ENCODE measurements around the gene MRPS22. TPM values are rescaled to one million over a fixed set of nuclear protein-coding genes. Genes with fewer than 3 reads are reported as not detected.
"Not testable (repeated sequence)": the region's sequence is repeated elsewhere in the genome, so short reads cannot be mapped to it uniquely, and the experiment has no call there.

Gene MRPS22
- total RNA-seq, 2 donors from 2014 or later: 63.3 to 67.9 TPM

- Histone ChIP-seq H3K4me1 (no peaks in the 10 kb centered on the region), H3K27ac (no peak overlapping the region), H3K9me3 (no peaks in the 10 kb centered on the region), H3K27me3 (no peaks in the 10 kb centered on the region), H3K4me3 (no peak overlapping the region), H3K36me3 (peaks cover 22% of the 10 kb centered on the region), H3K9ac (ENCODE audit: low read depth in 2 of 2, low read length in 2 of 2) (no peak overlapping the region)
- TF ChIP-seq CTCF (IDR thresholded peaks at IDR 0.05): no peak
- DNase-seq: no peak
- intact Hi-C loops (cut with DNase I): no loop called here
These were observed 33.6 kb downstream of the MRPS22 start for GRCh38 chr3:139377378-139377777.

GRCh38 chr3:139378587-139379241 lies 34.9 kb downstream of the MRPS22 start:
- intact Hi-C loops (cut with DNase I): no loop called here
- Histone ChIP-seq H3K9ac (ENCODE audit: low read depth in 2 of 2, low read length in 2 of 2) (no peak overlapping the region), H3K27ac (no peak overlapping the region), H3K4me1 (no peaks in the 10 kb centered on the region), H3K9me3 (no peaks in the 10 kb centered on the region), H3K27me3 (no peaks in the 10 kb centered on the region), H3K36me3 (peaks cover 22% of the 10 kb centered on the region), H3K4me3 (no peak overlapping the region)
- no peak for TF ChIP-seq CTCF (IDR thresholded peaks at IDR 0.05)
- DNase-seq: no peak

- no peaks in the 10 kb centered on the region for H3K4me1 ChIP-seq
- no peak for DNase-seq
- H3K27ac ChIP-seq: no peak overlapping the region
- peaks cover 17% of the 10 kb centered on the region for H3K36me3 ChIP-seq
- no peaks in the 10 kb centered on the region for H3K27me3 ChIP-seq
- intact Hi-C loops (cut with DNase I): no loop called here
- H3K9ac ChIP-seq (ENCODE audit: low read depth in 2 of 2, low read length in 2 of 2): no peak overlapping the region
- TF ChIP-seq CTCF (IDR thresholded peaks at IDR 0.05): no peak
- no peaks in the 10 kb centered on the region for H3K9me3 ChIP-seq
- H3K4me3 ChIP-seq: no peak overlapping the region
These were observed 36.8 kb downstream of the MRPS22 start for GRCh38 chr3:139380575-139380974.

- H3K27me3 ChIP-seq; DNase-seq; H3K4me3 ChIP-seq; H3K27ac ChIP-seq; H3K9me3 ChIP-seq; H3K36me3 ChIP-seq; H3K4me1 ChIP-seq; H3K9ac ChIP-seq (ENCODE audit: low read depth in 2 of 2, low read length in 2 of 2); intact Hi-C loops (cut with DNase I): not testable (repeated sequence)
These were observed 38.5 kb downstream of the MRPS22 start for GRCh38 chr3:139382291-139382690.

GRCh38 chr3:139388077-139388476 lies 44.3 kb downstream of the MRPS22 start:
- no peaks in the 10 kb centered on the region for H3K27me3 ChIP-seq
- no peaks in the 10 kb centered on the region for H3K9me3 ChIP-seq
- no peak overlapping the region for H3K27ac ChIP-seq
- intact Hi-C loops (cut with DNase I): loop anchor here (5.0 kb wide), 1 partner anchor 36 kb away; no protein-coding TSS in a partner anchor
- H3K36me3 ChIP-seq: no peaks in the 10 kb centered on the region
- H3K4me3 ChIP-seq: peak overlapping the region; percentile 94
- no peak overlapping the region for H3K9ac ChIP-seq (ENCODE audit: low read depth in 2 of 2, low read length in 2 of 2)
- DNase-seq: no peak
- peaks cover 5% of the 10 kb centered on the region for H3K4me1 ChIP-seq
- no peak for TF ChIP-seq CTCF (IDR thresholded peaks at IDR 0.05)

GRCh38 chr3:139388821-139389551 lies 45.2 kb downstream of the MRPS22 start:
- Histone ChIP-seq H3K27me3 (no peaks in the 10 kb centered on the region), H3K9me3 (no peaks in the 10 kb centered on the region), H3K27ac (peak overlapping the region; percentile 96), H3K9ac (ENCODE audit: low read depth in 2 of 2, low read length in 2 of 2) (peak overlapping the region; percentile 85 to 95), H3K36me3 (no peaks in the 10 kb centered on the region), H3K4me3 (peak overlapping the region; percentile 94), H3K4me1 (peaks cover 5% of the 10 kb centered on the region)
- DNase-seq: no peak
- intact Hi-C loops (cut with DNase I): loop anchor here (5.0 kb wide), 1 partner anchor 37 kb away; no protein-coding TSS in a partner anchor
- TF ChIP-seq CTCF (IDR thresholded peaks at IDR 0.05): no peak

Measured in colonic mucosa (tissue), 4 donors.